ELF-1 (cell line): ENCODE measurements around the gene RBM38.
"Not testable (repeated sequence)": the region's sequence is repeated elsewhere in the genome, so short reads cannot be mapped to it uniquely, and the experiment has no call there.

Experiments used
- DNase-seq: peaks from one replicate; pipeline ENCODE4 v3.0.0-alpha.2; 2016; ENCODE audit warnings: low read depth, low spot score

RBM38 gene

DNA sequence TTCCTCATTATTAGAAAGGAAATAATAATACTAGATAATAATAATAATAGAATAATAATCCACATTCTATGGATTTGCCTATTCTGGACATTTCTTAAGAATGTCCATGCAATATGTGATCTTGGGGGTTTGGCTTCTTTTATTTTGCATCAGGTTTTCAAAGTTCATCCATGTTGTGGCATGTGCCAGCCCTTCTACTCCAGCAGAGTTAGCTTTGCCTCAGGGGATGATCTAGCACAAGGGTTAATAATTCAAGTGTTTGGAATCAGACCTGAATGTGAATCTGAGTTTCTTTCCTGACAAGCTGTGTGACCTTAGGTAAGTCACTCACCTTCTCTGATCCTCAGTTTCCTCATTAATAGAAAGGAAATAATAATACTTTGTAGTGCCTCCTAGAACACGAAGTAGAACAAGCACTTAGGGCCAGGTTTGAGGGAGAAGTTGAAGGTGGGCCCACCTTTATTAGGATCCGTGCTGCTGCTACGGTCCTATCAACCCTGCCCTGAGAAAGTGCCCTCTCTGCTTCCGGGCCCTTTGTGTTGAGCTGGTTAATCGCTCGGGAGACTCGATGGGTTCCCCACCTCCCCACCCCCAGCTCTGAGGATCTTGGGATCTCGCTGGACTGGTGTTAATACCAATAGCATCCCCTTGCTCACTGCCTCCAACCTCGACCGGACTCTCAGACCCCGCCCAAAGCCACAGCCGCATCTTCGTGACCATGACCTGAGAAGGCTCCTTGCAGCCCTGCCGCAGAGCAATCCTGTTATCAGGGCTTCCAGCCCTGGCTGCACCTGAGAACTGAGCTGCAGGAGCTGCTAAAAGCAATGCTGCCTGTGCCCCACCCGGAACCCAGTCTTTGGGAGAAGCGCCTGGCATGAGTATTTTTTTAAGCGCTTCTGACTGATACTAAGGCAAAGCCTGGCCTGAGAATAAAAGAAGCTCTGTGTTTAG lies 26.9 kb downstream of the RBM38 start:
- DNase-seq, result no peak

DNA sequence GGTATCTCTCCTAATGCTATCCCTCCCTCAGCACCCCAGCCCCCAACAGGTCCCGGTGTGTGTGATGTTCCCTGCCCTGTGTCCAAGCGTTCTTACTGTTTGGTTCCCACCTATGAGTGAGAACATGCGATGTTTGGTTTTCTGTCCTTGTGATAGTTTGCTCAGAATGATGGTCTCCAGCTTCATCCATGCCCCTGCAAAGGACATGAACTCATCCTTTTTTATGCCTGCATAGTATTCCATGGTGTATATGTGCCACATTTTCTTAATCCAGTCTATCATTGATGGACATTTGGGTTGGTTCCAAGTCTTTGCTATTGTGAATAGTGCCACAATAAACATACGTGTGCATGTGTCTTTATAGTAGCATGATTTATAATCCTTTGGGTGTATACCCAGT lies 28.3 kb downstream of the RBM38 start:
- DNase-seq, result not testable (repeated sequence)

- DNase-seq, result no peak
Observed at GRCh38 chr20:57420571-57421252, 29.5 kb downstream of the RBM38 start.

- no peak for DNase-seq
Observed at GRCh38 chr20:57421253-57422220, 30.3 kb downstream of the RBM38 start.

DNA sequence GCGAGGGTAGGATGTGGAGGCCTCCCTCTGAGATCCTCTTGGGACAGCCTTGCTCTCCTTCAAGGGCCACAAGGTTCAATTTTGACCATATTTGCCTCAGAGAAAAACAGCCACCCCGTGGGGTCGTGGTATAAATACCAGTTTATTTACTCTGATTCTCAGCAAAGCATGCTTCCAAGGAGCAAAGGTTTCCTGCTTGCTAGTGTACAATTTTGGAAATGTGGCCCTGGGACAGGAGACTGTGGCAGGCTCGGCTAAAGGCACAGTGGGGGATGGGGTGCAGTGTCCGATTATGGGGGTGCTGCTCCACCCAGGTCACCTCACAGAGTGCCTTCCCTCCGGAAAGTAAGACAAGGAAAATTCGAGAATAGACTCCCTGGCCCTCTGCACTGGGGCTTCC lies 31.1 kb downstream of the RBM38 start:
- DNase-seq, result no peak

DNA sequence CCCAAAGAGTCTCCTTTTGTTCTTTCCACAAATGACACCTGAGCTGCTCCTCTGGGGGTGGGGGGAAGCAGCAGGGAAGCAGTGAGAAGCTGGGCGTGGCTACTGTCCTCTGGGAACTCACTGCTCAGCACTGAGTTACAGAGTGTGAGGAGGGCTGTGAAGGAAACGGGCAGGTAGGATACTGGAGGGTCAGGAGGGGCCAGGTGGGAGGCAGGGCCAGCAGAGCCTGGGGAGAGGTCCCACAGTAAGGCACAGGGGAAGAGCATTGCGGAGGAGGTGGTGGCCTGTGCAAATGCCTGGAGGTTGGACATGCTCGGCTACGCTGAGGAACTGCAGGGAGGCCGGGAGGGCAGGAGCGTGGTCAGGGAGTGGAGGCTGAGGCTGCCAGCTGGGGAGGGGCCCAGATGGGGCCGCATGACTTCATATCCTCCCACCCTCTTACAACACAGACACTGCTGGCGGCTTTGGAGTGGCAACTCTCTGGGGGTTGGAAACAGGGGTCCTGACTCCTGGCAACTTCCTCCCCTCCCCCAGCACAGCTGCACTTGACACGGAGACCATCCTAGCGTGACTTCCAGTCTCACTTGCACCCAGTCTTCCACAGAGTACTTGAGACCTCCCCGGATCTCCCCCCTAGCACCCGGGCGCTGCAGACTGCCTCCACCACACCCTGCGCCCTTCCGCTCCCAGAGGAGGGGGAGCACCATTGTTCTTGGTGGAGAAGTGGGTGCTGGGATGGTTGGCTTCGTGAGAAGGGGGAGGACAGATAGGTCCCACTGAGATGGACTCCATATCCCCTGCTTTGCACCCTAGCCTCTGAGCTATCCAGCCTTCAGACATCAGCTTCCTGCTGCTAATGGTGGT lies 34.2 kb downstream of the RBM38 start:
- peak; percentile 47 for DNase-seq

- no peak for DNase-seq
Observed at GRCh38 chr20:57426271-57426689, 35.1 kb downstream of the RBM38 start.

DNA sequence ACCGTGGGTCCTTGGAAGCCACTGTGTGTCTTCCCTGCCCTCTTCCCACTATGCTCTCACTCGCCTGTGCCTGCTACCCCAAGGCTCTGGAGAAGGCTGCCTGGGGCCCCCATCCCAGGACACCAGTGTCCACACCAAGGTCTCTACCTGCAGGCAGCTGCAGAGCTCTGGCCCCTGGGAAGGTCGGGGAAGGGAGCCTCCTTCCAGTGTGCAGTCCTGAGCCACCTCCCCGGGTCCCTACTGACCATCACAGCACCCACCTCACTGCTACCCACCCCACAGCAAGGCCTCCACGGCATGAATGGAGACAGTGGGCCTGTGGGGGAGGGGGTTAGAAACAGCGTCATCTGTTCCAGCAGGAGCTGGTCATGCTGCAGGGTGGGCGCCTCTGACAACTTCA lies 35.6 kb downstream of the RBM38 start:
- DNase-seq, result no peak

GRCh38 chr20:57428324-57429158 lies 37.3 kb downstream of the RBM38 start:
- no peak for DNase-seq

- no peak for DNase-seq
Observed at GRCh38 chr20:57429159-57429496, 37.9 kb downstream of the RBM38 start.

- DNase-seq, result no peak
Observed at GRCh38 chr20:57429580-57430200, 38.5 kb downstream of the RBM38 start.

DNA sequence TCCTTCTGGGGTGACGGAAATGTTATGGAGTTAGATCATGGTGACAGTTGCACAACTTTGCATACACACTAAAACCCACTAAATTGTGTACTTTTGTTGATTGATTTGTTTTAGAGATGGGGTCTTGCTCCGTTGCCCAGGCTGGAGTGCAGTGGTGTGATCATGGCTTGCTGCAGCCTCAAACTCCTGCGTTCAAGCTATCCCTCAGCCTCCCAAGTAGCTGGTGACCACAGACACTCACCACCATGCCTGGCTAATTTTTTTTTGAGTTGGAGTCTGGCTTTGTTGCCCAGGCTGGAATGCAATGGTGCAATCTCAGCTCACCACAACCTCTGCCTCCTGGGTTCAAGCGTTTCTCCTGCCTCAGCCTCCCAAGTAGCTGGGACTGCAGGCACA lies 39.0 kb downstream of the RBM38 start:
- not testable (repeated sequence) for DNase-seq

GRCh38 chr20:57431539-57431835 lies 40.3 kb downstream of the RBM38 start:
- DNase-seq, result no peak

DNA sequence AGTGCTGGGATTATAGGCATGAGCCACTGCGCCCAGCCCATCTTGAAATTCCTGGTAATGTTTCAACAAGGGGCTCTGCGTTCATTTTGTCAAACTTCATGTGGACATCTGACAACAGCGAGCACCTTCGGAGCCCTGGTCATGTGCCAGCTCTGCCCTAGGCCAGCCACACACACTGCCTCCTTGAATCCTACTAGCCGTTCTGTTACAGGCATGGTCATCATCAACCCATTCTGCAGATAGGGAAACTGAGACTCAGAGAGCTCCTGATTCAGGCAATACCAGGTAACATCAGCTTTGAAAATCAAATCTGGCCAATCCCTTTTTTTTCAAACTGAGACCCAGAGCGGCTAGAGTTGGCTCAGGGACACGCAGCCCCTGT lies 41.3 kb downstream of the RBM38 start:
- DNase-seq, result no peak

GRCh38 chr20:57432862-57433491 lies 41.8 kb downstream of the RBM38 start:
- no peak for DNase-seq

- DNase-seq, result peak; percentile 74
Observed at GRCh38 chr20:57433657-57434389, 42.6 kb downstream of the RBM38 start.

GRCh38 chr20:57434390-57434700 lies 43.1 kb downstream of the RBM38 start:
- no peak for DNase-seq

GRCh38 chr20:57435105-57435497 lies 43.9 kb downstream of the RBM38 start:
- DNase-seq, result no peak
